ENCODE measurements around the gene CCDC12. TPM values are rescaled to one million over a fixed set of nuclear protein-coding genes. Genes with fewer than 3 reads are reported as not detected.

CCDC12 gene
- total RNA-seq, 4 donors from 2014 or later: 36.9 to 59.4 (median 50.2) TPM

DNA sequence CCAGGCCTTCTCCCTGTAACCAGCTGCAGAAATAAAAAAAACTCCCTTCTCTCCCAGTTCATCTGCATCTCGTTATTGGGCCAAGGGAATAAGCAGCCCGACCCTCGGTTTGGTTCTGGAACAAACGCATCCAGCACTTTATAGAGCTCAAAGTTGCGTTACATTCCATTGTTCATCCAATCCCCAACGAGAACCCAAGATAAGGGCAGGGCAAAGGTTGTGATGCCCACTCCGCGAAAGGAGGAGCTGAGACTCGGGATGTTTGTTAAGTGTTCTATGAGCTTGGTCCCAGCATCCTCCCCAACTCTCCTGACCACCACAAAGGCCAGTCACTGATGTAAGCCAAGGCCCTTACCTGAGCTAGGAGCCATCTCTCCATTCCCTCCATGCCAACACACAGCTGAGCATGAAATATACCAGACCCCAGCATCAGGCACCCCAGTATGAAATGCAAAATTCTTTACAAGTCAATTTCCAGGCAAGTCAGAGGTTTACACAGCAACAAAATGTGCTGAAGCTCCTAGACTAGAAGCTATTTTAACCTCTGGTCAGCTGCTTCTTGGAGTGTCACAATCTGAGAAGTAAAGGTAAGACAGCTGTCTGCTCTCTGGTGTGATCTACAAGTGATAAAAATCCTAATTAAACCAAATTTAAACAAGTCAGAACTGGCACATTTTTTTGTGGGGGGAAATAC lies 17.9 kb downstream of the CCDC12 start:
- no peaks in the 10 kb centered on the region for H3K27me3 ChIP-seq
- no peak for DNase-seq (ENCODE audit: low spot score in 2 of 2)
- H3K36me3 ChIP-seq: peaks cover 0 to 8% (median 0%) of the 10 kb centered on the region in 3 donors
- H3K4me3 ChIP-seq: no peak overlapping the region
- peaks cover 0 to 82% (median 52%) of the 10 kb centered on the region in 4 donors for H3K4me1 ChIP-seq
- TF ChIP-seq POLR2A (IDR thresholded peaks at IDR 0.05): no peak
- TF ChIP-seq, protein P1, sequence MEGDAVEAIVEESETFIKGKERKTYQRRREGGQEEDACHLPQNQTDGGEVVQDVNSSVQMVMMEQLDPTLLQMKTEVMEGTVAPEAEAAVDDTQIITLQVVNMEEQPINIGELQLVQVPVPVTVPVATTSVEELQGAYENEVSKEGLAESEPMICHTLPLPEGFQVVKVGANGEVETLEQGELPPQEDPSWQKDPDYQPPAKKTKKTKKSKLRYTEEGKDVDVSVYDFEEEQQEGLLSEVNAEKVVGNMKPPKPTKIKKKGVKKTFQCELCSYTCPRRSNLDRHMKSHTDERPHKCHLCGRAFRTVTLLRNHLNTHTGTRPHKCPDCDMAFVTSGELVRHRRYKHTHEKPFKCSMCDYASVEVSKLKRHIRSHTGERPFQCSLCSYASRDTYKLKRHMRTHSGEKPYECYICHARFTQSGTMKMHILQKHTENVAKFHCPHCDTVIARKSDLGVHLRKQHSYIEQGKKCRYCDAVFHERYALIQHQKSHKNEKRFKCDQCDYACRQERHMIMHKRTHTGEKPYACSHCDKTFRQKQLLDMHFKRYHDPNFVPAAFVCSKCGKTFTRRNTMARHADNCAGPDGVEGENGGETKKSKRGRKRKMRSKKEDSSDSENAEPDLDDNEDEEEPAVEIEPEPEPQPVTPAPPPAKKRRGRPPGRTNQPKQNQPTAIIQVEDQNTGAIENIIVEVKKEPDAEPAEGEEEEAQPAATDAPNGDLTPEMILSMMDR (IDR thresholded peaks at IDR 0.05): no peak
- TF ChIP-seq EP300 (IDR thresholded peaks at IDR 0.05): no peak
- peak overlapping the region in 2 of 4 donors; percentile 7 to 25 for H3K27ac ChIP-seq
- no peaks in the 10 kb centered on the region for H3K9me3 ChIP-seq
- 57 to 60% methylated on average over 9 of the region's 9 CpGs for WGBS, 2 donors

DNA sequence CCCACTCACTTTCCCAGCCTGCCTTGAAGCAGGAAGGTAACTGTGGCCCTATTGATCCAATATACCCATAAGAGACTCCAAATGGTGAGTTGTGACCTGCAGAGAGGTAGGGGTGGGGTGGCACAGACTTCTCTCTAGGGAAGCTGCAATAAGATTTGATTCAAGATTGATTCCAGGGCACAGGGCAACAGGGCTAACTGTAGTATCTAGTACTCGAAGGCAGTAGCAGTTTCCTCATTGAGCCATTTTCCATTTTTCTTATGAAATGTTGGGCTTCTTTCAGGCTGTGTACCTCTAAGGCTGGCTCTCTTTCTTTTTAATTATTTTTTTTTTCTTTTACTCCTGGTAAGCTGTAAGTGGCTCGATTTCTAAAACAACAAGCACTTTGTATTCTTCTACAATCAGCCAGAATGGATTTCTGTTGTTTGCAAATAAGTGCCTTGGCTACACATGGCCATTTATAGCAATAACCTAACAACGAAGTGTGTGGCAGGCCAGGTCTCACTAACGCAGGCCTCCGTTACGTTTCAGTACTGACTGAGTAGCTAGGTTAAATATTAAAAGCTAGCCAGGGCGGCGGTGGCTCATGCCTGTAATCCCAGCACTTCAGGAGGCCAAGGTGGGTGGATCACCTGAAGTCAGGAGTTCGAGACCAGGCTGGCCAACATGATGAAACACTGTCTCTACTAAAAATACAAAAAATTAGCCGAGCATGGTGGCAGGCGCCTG lies 19.3 kb downstream of the CCDC12 start:
- H3K36me3 ChIP-seq: no peaks in the 10 kb centered on the region
- TF ChIP-seq, protein P1 (IDR thresholded peaks at IDR 0.05): no peak
- TF ChIP-seq EP300 (IDR thresholded peaks at IDR 0.05) (no peak), POLR2A (IDR thresholded peaks at IDR 0.05) (no peak)
- no peaks in the 10 kb centered on the region for H3K27me3 ChIP-seq
- no peaks in the 10 kb centered on the region for H3K9me3 ChIP-seq
- DNase-seq (ENCODE audit: low spot score in 2 of 2): no peak
- peaks cover 0 to 96% (median 62%) of the 10 kb centered on the region in 4 donors for H3K4me1 ChIP-seq
- WGBS, 2 donors: 51 to 62% methylated on average over 11 of the region's 11 CpGs
- H3K4me3 ChIP-seq: no peak overlapping the region
- no peak overlapping the region for H3K27ac ChIP-seq

DNA sequence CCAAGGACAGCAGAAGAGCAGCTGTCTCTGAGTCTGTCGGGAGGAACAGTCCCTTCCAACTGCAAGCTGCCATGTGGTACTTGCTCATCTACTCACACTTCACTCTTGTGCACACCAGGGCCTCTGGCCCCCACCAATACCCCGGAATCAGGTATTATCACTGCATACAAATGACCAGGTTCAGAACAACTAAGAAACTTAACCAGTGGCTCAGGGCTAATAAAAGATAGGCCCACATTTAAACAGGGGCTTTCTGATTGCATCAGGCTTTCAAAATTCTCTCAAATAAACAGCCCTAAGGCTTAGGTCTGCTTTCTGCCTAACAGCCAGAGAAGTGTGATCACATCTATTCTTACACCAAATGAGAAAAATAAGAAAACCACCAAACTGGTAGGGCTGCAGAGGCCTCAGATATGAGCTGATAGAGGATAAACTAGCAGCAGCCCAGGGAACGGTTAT lies 20.7 kb downstream of the CCDC12 start:
- Histone ChIP-seq H3K36me3 (no peaks in the 10 kb centered on the region), H3K27me3 (no peaks in the 10 kb centered on the region), H3K4me1 (peaks cover 0 to 91% (median 58%) of the 10 kb centered on the region in 4 donors), H3K9me3 (no peaks in the 10 kb centered on the region), H3K4me3 (no peak overlapping the region), H3K27ac (no peak overlapping the region)
- TF ChIP-seq EP300 (IDR thresholded peaks at IDR 0.05) (no peak), POLR2A (IDR thresholded peaks at IDR 0.05) (no peak)
- TF ChIP-seq, protein P1 (IDR thresholded peaks at IDR 0.05): no peak
- WGBS, 2 donors: 81 to 87% methylated on average over 3 of the region's 3 CpGs
- DNase-seq (ENCODE audit: low spot score in 2 of 2): no peak

DNA sequence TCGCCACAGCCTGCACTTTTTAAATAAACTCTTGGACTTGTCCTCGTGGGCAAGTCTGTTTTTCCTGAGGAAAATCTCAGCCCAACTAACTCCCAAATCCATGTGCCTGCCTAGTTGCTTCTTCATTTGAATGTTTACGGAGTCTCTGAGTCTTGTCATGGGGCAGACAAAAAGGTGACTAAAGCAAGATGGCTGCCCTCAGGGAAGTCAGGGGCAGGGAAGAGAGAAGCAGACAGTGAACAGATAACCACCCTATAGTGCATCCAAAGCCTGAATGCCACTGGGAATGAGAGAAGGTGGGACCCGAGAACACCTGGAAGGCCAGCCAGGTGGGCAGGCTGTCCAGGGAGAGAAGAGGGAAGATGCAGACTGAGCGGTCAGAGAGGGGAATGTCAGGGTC lies 21.4 kb downstream of the CCDC12 start:
- Histone ChIP-seq H3K36me3 (no peaks in the 10 kb centered on the region), H3K9me3 (no peaks in the 10 kb centered on the region), H3K4me1 (peaks cover 0 to 91% (median 56%) of the 10 kb centered on the region in 4 donors), H3K27me3 (no peaks in the 10 kb centered on the region), H3K4me3 (no peak overlapping the region), H3K27ac (no peak overlapping the region)
- DNase-seq (ENCODE audit: low spot score in 2 of 2): no peak
- no peak for TF ChIP-seq EP300 (IDR thresholded peaks at IDR 0.05)
- TF ChIP-seq, protein P1 (IDR thresholded peaks at IDR 0.05): no peak
- TF ChIP-seq POLR2A (IDR thresholded peaks at IDR 0.05): no peak
- 80 to 81% methylated on average over 5 of the region's 5 CpGs for WGBS, 2 donors

DNA sequence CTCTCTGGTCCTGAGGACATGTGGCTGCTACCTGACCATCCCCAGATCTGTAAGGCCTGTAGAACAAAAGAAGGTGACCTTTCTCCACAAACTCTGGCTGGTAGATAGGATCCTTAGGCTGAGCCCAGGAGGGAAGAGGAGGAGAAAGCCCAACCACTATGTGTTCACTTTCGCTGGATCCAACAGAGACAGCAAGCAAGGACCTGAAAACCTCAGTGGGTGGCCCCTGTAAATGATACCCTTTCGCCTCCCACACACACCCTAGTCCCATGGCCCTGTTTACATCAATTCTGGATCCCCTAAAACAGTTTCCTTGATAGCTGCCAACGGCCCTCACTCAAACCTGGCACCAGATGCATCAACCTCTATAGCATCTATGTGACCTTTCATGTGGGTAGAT lies 22.4 kb downstream of the CCDC12 start:
- Histone ChIP-seq H3K36me3 (no peaks in the 10 kb centered on the region), H3K27me3 (no peaks in the 10 kb centered on the region), H3K4me1 (peaks cover 0 to 91% (median 55%) of the 10 kb centered on the region in 4 donors), H3K27ac (no peak overlapping the region), H3K9me3 (no peaks in the 10 kb centered on the region), H3K4me3 (no peak overlapping the region)
- WGBS, 2 donors: 68 to 73% methylated on average over 3 of the region's 3 CpGs
- DNase-seq (ENCODE audit: low spot score in 2 of 2): no peak
- TF ChIP-seq POLR2A (IDR thresholded peaks at IDR 0.05) (no peak), EP300 (IDR thresholded peaks at IDR 0.05) (no peak)
- TF ChIP-seq, protein P1 (IDR thresholded peaks at IDR 0.05): no peak
